Lung (tissue), 12 donors: ENCODE measurements around the gene LOXHD1. TPM values are rescaled to one million over a fixed set of nuclear protein-coding genes. Genes with fewer than 3 reads are reported as not detected.
A peak's percentile ranks its signal among the peaks of the same experiment; 100 is the strongest.

Experiments used
- ATAC-seq: fragments of 200-7000 bp; cut with Tn5 transposase; one replicate; pipeline ENCODE4 v1.9.1; 2020; ENCODE audit warnings: moderate number of reproducible peaks; ENCODE audit not compliant: insufficient read depth, low FRiP score
- DNase-seq, 3 donors: peaks; one replicate each; pipeline ENCODE4 v3.0.0-alpha.2; 2013 to 2017
- H3K27ac ChIP-seq, 2 donors: one replicate each; pipeline ENCODE4 v1.5.1; 2013; ENCODE audit warnings: mild to moderate bottlenecking in 2 of 2, moderate library complexity in 2 of 2, control low read depth in 1 of 2, inconsistent platforms in 1 of 2, low read depth in 1 of 2, low read length in 1 of 2
- H3K27me3 ChIP-seq, 3 donors: one replicate each; pipeline ENCODE4 v1.5.1; 2013; ENCODE audit warnings: low read length in 2 of 3; ENCODE audit not compliant: control insufficient read depth in 3 of 3, insufficient read depth in 3 of 3
- H3K36me3 ChIP-seq, 4 donors: one replicate each; pipeline ENCODE4 v1.5.1; 2013; ENCODE audit warnings: low read length in 4 of 4, mild to moderate bottlenecking in 1 of 4, moderate library complexity in 1 of 4; ENCODE audit not compliant: control insufficient read depth in 4 of 4, insufficient read depth in 4 of 4
- H3K4me1 ChIP-seq, 5 donors: one replicate each; pipeline ENCODE4 v1.5.1; 2013; ENCODE audit warnings: low read length in 5 of 5, mild to moderate bottlenecking in 2 of 5, moderate library complexity in 1 of 5; ENCODE audit not compliant: control insufficient read depth in 5 of 5, insufficient read depth in 5 of 5
- H3K4me3 ChIP-seq: one replicate; pipeline ENCODE4 v1.5.1; 2013; ENCODE audit warnings: mild to moderate bottlenecking, control low read depth, moderate library complexity
- H3K9ac ChIP-seq, 2 donors: one replicate each; pipeline ENCODE4 v1.5.1; 2013; ENCODE audit warnings: low read length in 2 of 2, control low read depth in 1 of 2; ENCODE audit not compliant: insufficient read depth in 1 of 2
- H3K9me3 ChIP-seq, 4 donors: one replicate each; pipeline ENCODE4 v1.5.1; 2013; ENCODE audit warnings: low read length in 3 of 4, mild to moderate bottlenecking in 1 of 4, moderate library complexity in 1 of 4; ENCODE audit not compliant: control insufficient read depth in 4 of 4, insufficient read depth in 3 of 4
- WGBS, 2 donors: extraction: QIAGEN DNeasy Blood & Tissue Kit; methylation state at CpG; one replicate each; pipeline ENCODE4 v1.1.7; 2013; 5-methylcytosine and 5-hydroxymethylcytosine counted together
- polyA plus RNA-seq, 2 donors: library from polyadenylated mRNA; stranded (reverse); fragments of 200-250 nt; gene quantifications; one replicate each; pipeline ENCODE4 v1.2.1, GENCODE V29; 2013
- total RNA-seq, 2 donors: library from RNA; depleted of rRNA in 1 of 2; stranded (reverse); fragments of >200 nt in 1 of 2; gene quantifications; one replicate each; pipeline ENCODE4 v1.2.1, GENCODE V29; 2014 to 2021
- TF ChIP-seq, protein P1 (sequence below): IDR thresholded peaks from 2 replicates; pipeline ENCODE4 v1.5.1; 2012; ENCODE audit warnings: mild to moderate bottlenecking; ENCODE audit errors: control extremely low read depth, extremely low read depth
- donor health status: control.
- donor health status: control.
- donor health status: Bipolar disorder and iron deficiency.
- donor health status: healthy.
- donor health status: DM: yes; HTN: yes; CAD: no.

LOXHD1 gene
- total and polyA plus RNA-seq, 4 donors: 0.45 to 3.1 (median 1.2) TPM

GRCh38 chr18:46480226-46480625, 176.8 kb downstream of the LOXHD1 start:
- peak; percentile 57 to 90 (median 85) for DNase-seq
- peaks cover 0 to 8% (median 0%) of the 10 kb centered on the region in 4 donors for H3K9me3 ChIP-seq
- no peaks in the 10 kb centered on the region for H3K36me3 ChIP-seq
- H3K4me3 ChIP-seq: no peak overlapping the region
- H3K27ac ChIP-seq: no peak overlapping the region
- TF ChIP-seq, protein P1, sequence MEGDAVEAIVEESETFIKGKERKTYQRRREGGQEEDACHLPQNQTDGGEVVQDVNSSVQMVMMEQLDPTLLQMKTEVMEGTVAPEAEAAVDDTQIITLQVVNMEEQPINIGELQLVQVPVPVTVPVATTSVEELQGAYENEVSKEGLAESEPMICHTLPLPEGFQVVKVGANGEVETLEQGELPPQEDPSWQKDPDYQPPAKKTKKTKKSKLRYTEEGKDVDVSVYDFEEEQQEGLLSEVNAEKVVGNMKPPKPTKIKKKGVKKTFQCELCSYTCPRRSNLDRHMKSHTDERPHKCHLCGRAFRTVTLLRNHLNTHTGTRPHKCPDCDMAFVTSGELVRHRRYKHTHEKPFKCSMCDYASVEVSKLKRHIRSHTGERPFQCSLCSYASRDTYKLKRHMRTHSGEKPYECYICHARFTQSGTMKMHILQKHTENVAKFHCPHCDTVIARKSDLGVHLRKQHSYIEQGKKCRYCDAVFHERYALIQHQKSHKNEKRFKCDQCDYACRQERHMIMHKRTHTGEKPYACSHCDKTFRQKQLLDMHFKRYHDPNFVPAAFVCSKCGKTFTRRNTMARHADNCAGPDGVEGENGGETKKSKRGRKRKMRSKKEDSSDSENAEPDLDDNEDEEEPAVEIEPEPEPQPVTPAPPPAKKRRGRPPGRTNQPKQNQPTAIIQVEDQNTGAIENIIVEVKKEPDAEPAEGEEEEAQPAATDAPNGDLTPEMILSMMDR: no peak
- WGBS, 2 donors: 55 to 71% methylated on average over 5 of the region's 5 CpGs
- H3K9ac ChIP-seq: no peak overlapping the region
- peaks cover 0 to 8% (median 4%) of the 10 kb centered on the region in 3 donors for H3K27me3 ChIP-seq
- peaks cover 0 to 14% (median 0%) of the 10 kb centered on the region in 5 donors for H3K4me1 ChIP-seq
- ATAC-seq: no peak

- H3K27ac ChIP-seq: no peak overlapping the region
- peaks cover 0 to 8% (median 5%) of the 10 kb centered on the region in 3 donors for H3K27me3 ChIP-seq
- TF ChIP-seq, protein P1: no peak
- H3K9me3 ChIP-seq: peaks cover 0 to 8% (median 0%) of the 10 kb centered on the region in 4 donors
- peaks cover 0 to 14% (median 0%) of the 10 kb centered on the region in 5 donors for H3K4me1 ChIP-seq
- H3K36me3 ChIP-seq: no peaks in the 10 kb centered on the region
- H3K9ac ChIP-seq: no peak overlapping the region
- 91 to 93% methylated on average over 2 of the region's 2 CpGs for WGBS, 2 donors
- no peak for ATAC-seq
- H3K4me3 ChIP-seq: no peak overlapping the region
- no peak for DNase-seq
Observed at GRCh38 chr18:46478796-46479195, 178.2 kb downstream of the LOXHD1 start.

GRCh38 chr18:46477425-46478011, 179.5 kb downstream of the LOXHD1 start:
- WGBS, 2 donors: 71 to 72% methylated on average over 21 of the region's 21 CpGs
- Histone ChIP-seq H3K4me1 (peaks cover 0 to 14% (median 0%) of the 10 kb centered on the region in 5 donors), H3K9ac (no peak overlapping the region), H3K4me3 (no peak overlapping the region), H3K27ac (no peak overlapping the region), H3K27me3 (peaks cover 0 to 5% (median 4%) of the 10 kb centered on the region in 3 donors), H3K36me3 (no peaks in the 10 kb centered on the region), H3K9me3 (peaks cover 0 to 2% (median 0%) of the 10 kb centered on the region in 4 donors)
- TF ChIP-seq, protein P1: no peak
- DNase-seq (peak in 1 of 3 donors; percentile 43), ATAC-seq (no peak)
